Stimulated activated CD4-positive, alpha-beta T cell treated with anti-CD3 and anti-CD28 coated beads, Interleukin-12 subunit alpha, Interleukin-12 subunit beta, amount 100 ng/mL, for 48 hours (primary cell): ENCODE measurements around the gene PHACTR3.

Experiments
- DNase-seq, 3 donors: peaks; one replicate each; pipeline ENCODE4 v3.0.0-alpha.2; 2020; ENCODE audit warnings: low read depth in 2 of 3, low spot score in 1 of 3

Gene PHACTR3

GRCh38 chr20:59726281-59726595 is 121.9 kb downstream of the PHACTR3 start:
- no peak for DNase-seq

- DNase-seq: no peak
Observed at GRCh38 chr20:59728722-59729430, 124.5 kb downstream of the PHACTR3 start.

GRCh38 chr20:59729506-59729905 is 125.2 kb downstream of the PHACTR3 start:
- no peak for DNase-seq

GRCh38 chr20:59730722-59731121 is 126.4 kb downstream of the PHACTR3 start:
- no peak for DNase-seq

- no peak for DNase-seq
Observed at GRCh38 chr20:59731376-59731775, 127.0 kb downstream of the PHACTR3 start.

GRCh38 chr20:59733351-59733750 is 129.0 kb downstream of the PHACTR3 start:
- no peak for DNase-seq

GRCh38 chr20:59735486-59735885 is 131.1 kb downstream of the PHACTR3 start:
- DNase-seq: no peak

GRCh38 chr20:59735917-59736316 is 131.6 kb downstream of the PHACTR3 start:
- DNase-seq: no peak

- DNase-seq: no peak
Observed at GRCh38 chr20:59736366-59736765, 132.0 kb downstream of the PHACTR3 start.

- DNase-seq: no peak
Observed at GRCh38 chr20:59737073-59737666, 132.8 kb downstream of the PHACTR3 start.

- DNase-seq: no peak
Observed at GRCh38 chr20:59737816-59738215, 133.5 kb downstream of the PHACTR3 start.

GRCh38 chr20:59738851-59739250 is 134.5 kb downstream of the PHACTR3 start:
- no peak for DNase-seq

- DNase-seq: no peak
Observed at GRCh38 chr20:59740621-59741020, 136.3 kb downstream of the PHACTR3 start.

- no peak for DNase-seq
Observed at GRCh38 chr20:59741073-59741472, 136.7 kb downstream of the PHACTR3 start.

GRCh38 chr20:59742351-59743095 is 138.2 kb downstream of the PHACTR3 start:
- no peak for DNase-seq

- DNase-seq: no peak
Observed at GRCh38 chr20:59743308-59743707, 139.0 kb downstream of the PHACTR3 start.

GRCh38 chr20:59743767-59744485 is 139.6 kb downstream of the PHACTR3 start:
- no peak for DNase-seq

- DNase-seq: no peak
Observed at GRCh38 chr20:59744756-59745155, 140.4 kb downstream of the PHACTR3 start.

- DNase-seq: no peak
Observed at GRCh38 chr20:59745201-59745600, 140.9 kb downstream of the PHACTR3 start.

GRCh38 chr20:59745716-59746115 is 141.4 kb downstream of the PHACTR3 start:
- no peak for DNase-seq

GRCh38 chr20:59746155-59746554 is 141.8 kb downstream of the PHACTR3 start:
- DNase-seq: no peak
